GM19099 (cell line): ENCODE measurements around the gene NAA10.

Experiments
- POLR2A ChIP-seq: IDR thresholded peaks from 3 replicates; pipeline ENCODE4 v1.6.1; 2011; ENCODE audit warnings: low read depth; ENCODE audit not compliant: insufficient read length; ENCODE audit errors: extremely low read depth

The NAA10 gene

DNA sequence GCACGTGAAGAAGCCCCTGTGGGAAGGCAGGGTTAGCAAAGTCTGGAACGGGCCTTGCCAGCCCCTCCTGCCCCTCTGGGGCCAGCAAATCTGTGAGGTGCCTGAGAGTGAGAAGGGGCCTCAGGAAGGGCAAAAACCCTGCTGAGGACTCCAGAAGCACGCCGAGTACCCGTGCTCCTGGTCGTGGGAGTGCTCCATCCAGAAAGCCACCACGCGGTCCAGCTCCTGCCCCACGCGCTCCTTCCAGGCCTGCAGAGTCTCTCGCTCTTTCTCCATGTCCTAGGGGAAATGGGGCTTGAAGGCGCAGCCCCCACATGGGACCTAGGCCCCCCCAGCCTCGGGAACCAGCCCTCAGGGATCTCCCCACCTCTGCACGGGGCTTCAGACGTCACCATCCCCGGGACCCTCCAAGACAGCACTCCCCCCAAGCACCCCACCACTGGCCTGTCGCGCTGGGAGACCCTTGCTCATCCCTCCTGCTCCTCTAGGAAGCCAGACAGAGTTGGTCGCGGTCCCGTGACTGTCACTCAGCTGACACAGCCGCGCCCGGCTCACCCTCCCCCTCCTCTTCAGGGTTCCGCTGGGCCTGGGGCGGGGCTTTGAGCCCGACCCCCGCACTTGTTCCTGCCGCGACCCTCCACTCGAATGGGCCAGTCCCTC lies 9.4 kb upstream of the NAA10 start, which contains the start of gene RENBP:
Gene RENBP (minus strand): TSS at position 504 of the 660 bp plus-strand sequence. CDS start 33 bp downstream, at position 471.
- no peak for TF ChIP-seq POLR2A

- no peak for TF ChIP-seq POLR2A
Observed at GRCh38 chrX:153941336-153942252, 6.8 kb upstream of the NAA10 start.

DNA sequence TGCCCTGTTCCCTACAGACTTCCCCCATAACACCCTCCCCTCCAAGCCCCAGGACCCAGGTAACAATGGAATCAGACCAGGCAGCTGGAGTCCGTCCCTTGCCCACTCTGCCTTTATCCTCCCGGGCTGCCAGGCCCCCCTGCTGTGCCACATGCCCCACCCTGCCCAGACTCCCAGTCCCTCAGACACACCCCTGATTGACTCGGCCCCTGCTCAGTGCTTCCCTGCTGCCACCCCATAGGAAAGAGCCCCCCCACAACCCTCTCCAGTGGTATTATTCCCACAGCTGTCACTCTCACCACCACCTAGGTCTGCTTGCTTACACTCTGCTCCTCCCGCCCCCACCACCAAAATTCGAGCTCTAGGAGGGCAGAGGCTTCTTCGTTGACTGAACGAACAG lies 4.7 kb upstream of the NAA10 start:
- no peak for TF ChIP-seq POLR2A

GRCh38 chrX:153938226-153938786 lies 3.5 kb upstream of the NAA10 start:
- TF ChIP-seq POLR2A = no peak

GRCh38 chrX:153937056-153937455 lies 2.2 kb upstream of the NAA10 start:
- TF ChIP-seq POLR2A = no peak

DNA sequence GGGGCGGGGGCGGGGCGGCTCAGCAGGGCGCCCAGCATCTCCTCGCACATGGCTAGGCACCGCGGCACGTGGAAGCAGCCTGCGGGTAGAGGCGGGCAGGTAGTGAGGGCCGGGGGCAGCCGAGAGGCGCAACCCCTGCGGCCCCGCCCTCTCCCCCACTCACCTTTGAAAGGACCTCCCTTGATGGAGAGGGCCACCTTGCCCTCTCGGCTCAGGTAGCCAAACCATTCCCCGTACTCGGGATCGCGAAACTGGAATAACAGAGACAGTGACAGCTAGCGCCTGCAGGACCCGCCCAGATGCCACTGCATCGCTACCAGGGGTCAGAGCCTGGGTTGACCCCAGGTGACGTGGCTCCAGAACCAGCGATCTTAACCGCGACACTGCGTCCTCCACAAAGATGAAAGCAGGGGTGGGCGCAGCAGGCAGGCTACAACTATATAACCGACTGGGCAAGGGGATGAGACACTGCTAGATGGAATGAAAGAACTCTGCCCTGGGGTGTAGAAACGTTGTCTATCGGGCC lies 552 bp upstream of the NAA10 start:
- no peak for TF ChIP-seq POLR2A

DNA sequence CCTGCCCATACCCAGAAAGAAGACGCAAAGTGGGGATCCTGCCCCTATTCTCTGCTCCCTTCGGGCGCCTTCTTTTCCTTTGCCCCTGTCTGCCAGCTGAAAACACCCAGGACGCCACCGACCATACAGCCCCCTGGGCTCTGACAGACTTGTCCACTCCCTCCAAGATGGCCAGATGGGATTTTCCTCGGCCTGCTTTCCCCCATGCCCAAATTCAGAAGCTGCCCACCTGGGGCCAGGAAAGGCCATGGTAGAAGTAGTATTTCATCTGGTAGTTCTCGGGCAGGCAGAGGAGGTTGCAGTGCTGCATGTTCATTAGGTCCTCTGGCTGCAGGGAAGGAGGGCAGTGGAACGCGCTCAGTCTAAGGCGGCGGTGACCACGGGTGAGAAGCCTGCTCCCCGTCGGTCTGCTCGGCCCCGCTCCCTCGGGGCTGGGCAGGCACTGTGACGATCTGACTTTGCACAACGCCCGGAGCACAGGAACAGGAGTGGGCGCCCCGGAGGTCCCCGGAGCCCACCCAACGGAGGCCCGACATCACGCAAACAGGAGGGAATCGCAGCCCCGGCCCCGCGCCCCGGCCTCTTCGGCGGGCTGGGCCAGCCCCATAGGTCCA lies 582 bp downstream of the NAA10 start:
- TF ChIP-seq POLR2A = no peak

DNA sequence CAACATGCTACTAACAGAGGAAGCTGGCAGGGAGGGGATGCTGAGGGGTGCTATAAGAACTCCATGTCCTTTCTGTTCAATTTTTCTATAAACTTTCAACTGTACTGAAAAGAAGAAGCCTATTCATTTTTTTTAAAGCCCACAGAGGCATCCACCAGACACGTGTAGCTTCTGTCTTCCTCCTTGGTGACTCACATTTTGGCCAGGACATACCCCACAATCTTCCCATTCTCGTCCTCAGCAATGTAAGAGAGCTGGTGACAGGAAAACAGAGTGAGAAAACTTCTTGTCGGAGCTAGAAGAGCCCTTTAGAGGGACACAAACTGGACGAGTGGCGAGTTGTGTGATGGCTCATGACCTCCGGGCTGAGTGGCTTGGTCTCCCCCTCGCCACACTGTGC lies 1.1 kb downstream of the NAA10 start:
- TF ChIP-seq POLR2A = no peak

- TF ChIP-seq POLR2A = no peak
Observed at GRCh38 chrX:153932220-153932915, 2.5 kb downstream of the NAA10 start.

- no peak for TF ChIP-seq POLR2A
Observed at GRCh38 chrX:153931748-153932147, 3.1 kb downstream of the NAA10 start.

DNA sequence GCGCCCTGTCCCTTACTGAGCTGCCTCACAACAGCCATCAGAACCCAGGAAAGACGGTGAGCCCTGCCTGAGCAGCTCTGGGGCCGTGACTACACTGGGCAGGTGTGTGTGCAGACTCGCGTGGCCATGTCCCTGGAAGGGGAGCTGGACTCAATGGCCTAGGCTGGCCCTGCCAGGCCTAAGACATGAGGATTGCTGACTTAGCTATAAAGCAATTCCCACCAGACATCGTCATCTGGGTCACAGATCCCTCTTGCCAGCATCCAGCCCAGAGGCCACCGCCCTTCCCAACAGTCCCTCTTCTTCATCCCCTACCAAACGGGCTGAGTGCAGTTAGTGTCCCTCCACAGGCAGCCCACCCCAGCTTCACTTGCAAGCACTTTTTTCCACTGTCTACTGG lies 3.7 kb downstream of the NAA10 start:
- TF ChIP-seq POLR2A = no peak

DNA sequence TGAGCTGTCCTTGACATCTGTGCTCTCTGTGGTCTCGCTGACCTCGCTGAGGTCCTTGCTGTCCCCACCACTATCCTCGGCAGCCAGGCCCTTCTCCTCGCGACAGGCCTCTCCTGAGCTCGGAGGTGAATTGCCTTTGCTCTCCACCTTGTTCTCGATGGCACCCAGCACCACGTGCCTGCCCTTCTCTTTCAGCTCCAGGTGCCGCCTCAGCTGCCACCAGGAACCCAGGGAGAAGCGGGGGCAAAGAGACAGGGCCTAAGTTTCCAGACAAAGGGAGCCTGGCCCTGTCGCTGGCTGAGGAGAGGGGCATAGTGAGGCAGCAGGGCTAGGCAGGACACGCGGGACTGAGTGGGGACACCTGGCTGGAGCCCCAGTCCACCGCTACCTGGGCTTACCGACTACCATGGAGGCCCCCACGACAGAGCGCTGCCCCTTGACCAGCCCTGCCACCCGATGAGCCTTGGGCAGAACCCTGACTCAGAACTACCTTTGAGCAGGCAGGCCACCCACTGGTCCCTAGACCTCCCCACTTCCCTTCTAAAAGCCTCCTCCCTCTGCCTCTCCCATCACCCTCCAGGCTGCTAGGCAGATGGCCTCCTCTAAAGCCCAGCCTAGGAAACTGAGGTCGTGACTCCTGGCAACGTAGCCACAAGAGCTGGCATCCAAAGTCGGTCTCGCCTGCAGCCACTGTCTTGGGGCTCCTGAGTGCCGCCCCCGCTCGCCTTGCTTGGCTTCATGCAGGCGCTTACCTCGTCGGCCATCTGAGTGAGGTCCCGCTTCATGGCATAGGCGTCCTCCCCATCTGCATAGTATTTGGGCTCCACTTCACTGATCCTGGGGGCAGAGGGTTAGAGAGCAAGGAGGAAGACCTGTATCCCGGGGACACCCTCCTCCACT lies 4.6 kb downstream of the NAA10 start:
- no peak for TF ChIP-seq POLR2A

GRCh38 chrX:153929576-153929975 lies 5.3 kb downstream of the NAA10 start:
- no peak for TF ChIP-seq POLR2A
